DMS 273 treated with DMSO at 0.1 percent for 48 hours (cell line): Measurements from ENCODE around the gene NRAP.

Source experiments
- DNase-seq: peaks from one replicate; lab custom pipeline; 2025; lab: John Stamatoyannopoulos, UW

The NRAP gene

GRCh38 chr10:113605268-113605978 is 58.4 kb downstream of the NRAP start:
- DNase-seq: no peak

- no peak for DNase-seq
Measured at GRCh38 chr10:113604572-113604971, 59.3 kb downstream of the NRAP start.

- no peak for DNase-seq
Measured at GRCh38 chr10:113603057-113603777, 60.6 kb downstream of the NRAP start.

- DNase-seq: no peak
Measured at GRCh38 chr10:113600569-113600968, 63.3 kb downstream of the NRAP start.

GRCh38 chr10:113594652-113595051 is 69.2 kb downstream of the NRAP start:
- DNase-seq: no peak

- no peak for DNase-seq
Measured at GRCh38 chr10:113592380-113592779, 71.5 kb downstream of the NRAP start.

- DNase-seq: no peak
Measured at GRCh38 chr10:113590581-113590980, 73.3 kb downstream of the NRAP start.

GRCh38 chr10:113589201-113589770 is 74.6 kb downstream of the NRAP start:
- no peak for DNase-seq

- no peak for DNase-seq
Measured at GRCh38 chr10:113585949-113586348, 77.9 kb downstream of the NRAP start.

GRCh38 chr10:113583571-113583970 is 80.3 kb downstream of the NRAP start:
- DNase-seq: no peak

GRCh38 chr10:113581092-113581491 is 82.7 kb downstream of the NRAP start:
- no peak for DNase-seq

GRCh38 chr10:113578773-113579172 is 85.1 kb downstream of the NRAP start:
- DNase-seq: no peak

- no peak for DNase-seq
Measured at GRCh38 chr10:113576852-113577251, 87.0 kb downstream of the NRAP start.

GRCh38 chr10:113573368-113573767 is 90.5 kb downstream of the NRAP start:
- DNase-seq: no peak

- DNase-seq: no peak
Measured at GRCh38 chr10:113572520-113573290, 91.1 kb downstream of the NRAP start.

- no peak for DNase-seq
Measured at GRCh38 chr10:113569576-113569975, 94.3 kb downstream of the NRAP start.

GRCh38 chr10:113566888-113567287 is 97.0 kb downstream of the NRAP start:
- DNase-seq: no peak

GRCh38 chr10:113565364-113565763 is 98.5 kb downstream of the NRAP start:
- no peak for DNase-seq

GRCh38 chr10:113563306-113564088 is 100.3 kb downstream of the NRAP start:
- DNase-seq: peak; percentile 6

- DNase-seq: no peak
Measured at GRCh38 chr10:113562704-113563103, 101.1 kb downstream of the NRAP start.

GRCh38 chr10:113562069-113562468 is 101.8 kb downstream of the NRAP start:
- DNase-seq: no peak

GRCh38 chr10:113561214-113561613 is 102.6 kb downstream of the NRAP start:
- DNase-seq: no peak
